HepG2 (cell line): ENCODE measurements around the gene TAF1C. TPM values are rescaled to one million over a fixed set of nuclear protein-coding genes. Genes with fewer than 3 reads are reported as not detected.
A peak's percentile ranks its signal among the peaks of the same experiment; 100 is the strongest.

Source experiments
- ARID4A ChIP-seq: sonication (generic); formaldehyde crosslinking; IDR thresholded peaks from 2 replicates; pipeline ENCODE4 v1.5.0; 2020; ENCODE audit warnings: mild to moderate bottlenecking, missing genetic modification reagents, borderline replicate concordance
- ARNT2 ChIP-seq: sonication (generic); formaldehyde crosslinking; IDR thresholded peaks from 2 replicates; pipeline ENCODE4 v1.8.0; 2022; ENCODE audit warnings: mild to moderate bottlenecking, low read depth, missing genetic modification reagents, moderate library complexity
- ASH2L ChIP-seq: fragments of 300-600, 200-600 bp; sonication (generic); IDR thresholded peaks from 2 replicates; pipeline ENCODE4 v1.7.0; 2017; ENCODE audit warnings: low read depth, mild to moderate bottlenecking, moderate library complexity, mixed read lengths, low read length; ENCODE audit not compliant: insufficient read length
- ATRX ChIP-seq: sonication (generic); formaldehyde crosslinking; IDR thresholded peaks from 2 replicates; pipeline ENCODE4 v1.4.0; 2020; ENCODE audit warnings: missing genetic modification reagents, borderline replicate concordance
- FOXC1 ChIP-seq: sonication (generic); formaldehyde crosslinking; IDR thresholded peaks from 2 replicates; pipeline ENCODE4 v1.8.0; 2022; ENCODE audit warnings: mild to moderate bottlenecking, missing genetic modification reagents, borderline replicate concordance
- GABPB1 ChIP-seq: IDR thresholded peaks from 2 replicates; pipeline ENCODE4 v1.6.1; 2016; ENCODE audit warnings: mild to moderate bottlenecking, missing genetic modification reagents, moderate library complexity, missing compliant biosample characterization
- GZF1 ChIP-seq: sonication (generic); formaldehyde crosslinking; IDR thresholded peaks from 2 replicates; pipeline ENCODE4 v1.5.1; 2020; ENCODE audit warnings: mild to moderate bottlenecking, missing genetic modification reagents
- KAT2B ChIP-seq: fragments of 150-350 bp; IDR thresholded peaks from 2 replicates; pipeline ENCODE4 v1.6.1; 2014; ENCODE audit warnings: low read depth, low read length, borderline replicate concordance
- MAF1 ChIP-seq: sonication (generic); formaldehyde crosslinking; IDR thresholded peaks from 2 replicates; pipeline ENCODE4 v1.5.0; 2020; ENCODE audit warnings: missing genetic modification reagents, borderline replicate concordance
- MED13 ChIP-seq: sonication (generic); formaldehyde crosslinking; IDR thresholded peaks from 2 replicates; pipeline ENCODE4 v1.5.0; 2020; ENCODE audit warnings: missing genetic modification reagents
- NFIC ChIP-seq: IDR thresholded peaks from 2 replicates; pipeline ENCODE4 v1.6.1; 2012; ENCODE audit warnings: mild to moderate bottlenecking, low read length, inconsistent platforms
- NFKBIZ ChIP-seq: IDR thresholded peaks from 2 replicates; pipeline ENCODE4 v1.6.1; 2018; ENCODE audit warnings: missing genetic modification reagents, missing compliant biosample characterization
- PATZ1 ChIP-seq: sonication (generic); formaldehyde crosslinking; IDR thresholded peaks from 2 replicates; pipeline ENCODE4 v1.4.0; 2020; ENCODE audit warnings: missing genetic modification reagents
- SIN3A ChIP-seq: IDR thresholded peaks from 2 replicates; pipeline ENCODE4 v1.6.1; 2011; ENCODE audit warnings: low read depth, mild to moderate bottlenecking, control low read depth, low read length, borderline replicate concordance
- SMARCE1 ChIP-seq: fragments of 450-650 bp; IDR thresholded peaks from 2 replicates; pipeline ENCODE4 v1.6.1; 2017; ENCODE audit warnings: borderline replicate concordance
- TBP ChIP-seq: sonication (generic); formaldehyde crosslinking; IDR thresholded peaks from 2 replicates; pipeline ENCODE4 v1.5.0; 2020; ENCODE audit warnings: missing genetic modification reagents
- ZBTB46 ChIP-seq: sonication (generic); formaldehyde crosslinking; IDR thresholded peaks from 2 replicates; pipeline ENCODE4 v1.4.0; 2020; ENCODE audit warnings: mild to moderate bottlenecking, missing genetic modification reagents, borderline replicate concordance
- ZNF367 ChIP-seq: sonication (generic); formaldehyde crosslinking; IDR thresholded peaks from 2 replicates; pipeline ENCODE4 v1.4.0; 2020; ENCODE audit warnings: missing genetic modification reagents, borderline replicate concordance
- ZNF792 ChIP-seq: IDR thresholded peaks from 2 replicates; pipeline ENCODE4 v1.6.1; 2016
- ZSCAN5A ChIP-seq: sonication (generic); formaldehyde crosslinking; IDR thresholded peaks from 2 replicates; pipeline ENCODE4 v1.8.0; 2022; ENCODE audit warnings: mild to moderate bottlenecking, missing genetic modification reagents, borderline replicate concordance
- polyA plus RNA-seq, 8 experiments: library from polyadenylated mRNA; depleted of rRNA in 3 of 8; stranded (reverse) in 7 of 8; unstranded in 1 of 8; fragments of >200 nt; fragmentation: Illumina TruSeq in 4 of 8; extraction: Trizol in 4 of 8; gene quantifications; 2 replicates each; pipeline versions ENCODE4 v1.2.1 to v1.2.3, GENCODE V29; 2011 to 2016; ENCODE audit warnings: low read depth in 4 of 8, missing spikeins in 1 of 8, mixed read lengths in 1 of 8; ENCODE audit not compliant: insufficient read depth in 1 of 8
- total RNA-seq, 5 experiments: library from RNA; depleted of rRNA; stranded (reverse); fragments of >200 nt; fragmentation: Illumina TruSeq; extraction: Trizol; gene quantifications; 2 replicates each; pipeline ENCODE4 v1.2.3, GENCODE V29; 2016; ENCODE audit warnings: low read depth in 1 of 5

Gene TAF1C
- total and polyA plus RNA-seq, 2 of the 13 experiments (the other 11 are each of a cell fraction or from before 2014, with no cell fraction given) = 15.6 to 20.8 TPM

GRCh38 chr16:84144859-84145639 lies 41.8 kb downstream of the TAF1C start, which contains the start of the genes DNAAF1 and HSDL1 (continued):
- TF ChIP-seq GABPB1 (CRISPR knock-in tag) = peak; percentile 69
- TF ChIP-seq TBP (CRISPR knock-in tag) = no peak
- TF ChIP-seq KAT2B = no peak
- TF ChIP-seq ASH2L = peak; percentile 58
- TF ChIP-seq GZF1 (CRISPR knock-in tag) = no peak
- TF ChIP-seq MED13 = 0 out of 2 replicates have a peak, but pooled peaks have one; percentile 11
- TF ChIP-seq NFKBIZ (CRISPR knock-in tag) = 0 out of 2 replicates have a peak, but pooled peaks have one; percentile 40
- peak; percentile 99 for TF ChIP-seq SIN3A
- TF ChIP-seq ZBTB46 (CRISPR knock-in tag) = no peak
- no peak for TF ChIP-seq NFIC
- no peak for TF ChIP-seq ZSCAN5A (CRISPR knock-in tag)
- no peak for TF ChIP-seq FOXC1 (CRISPR knock-in tag)
- TF ChIP-seq ZNF792 (CRISPR knock-in tag) = no peak
- peak; percentile 97 for TF ChIP-seq ARID4A (CRISPR knock-in tag)
- no peak for TF ChIP-seq ZNF367 (CRISPR knock-in tag)
- peak; percentile 44 for TF ChIP-seq ARNT2 (CRISPR knock-in tag)
- 0 out of 2 replicates have a peak, but pooled peaks have one; percentile 48 for TF ChIP-seq MAF1 (CRISPR knock-in tag)
- TF ChIP-seq ATRX = no peak
- TF ChIP-seq PATZ1 (CRISPR knock-in tag) = peak; percentile 61
- TF ChIP-seq SMARCE1 = no peak
